ENCODE results near the gene GPD2.

DNA sequence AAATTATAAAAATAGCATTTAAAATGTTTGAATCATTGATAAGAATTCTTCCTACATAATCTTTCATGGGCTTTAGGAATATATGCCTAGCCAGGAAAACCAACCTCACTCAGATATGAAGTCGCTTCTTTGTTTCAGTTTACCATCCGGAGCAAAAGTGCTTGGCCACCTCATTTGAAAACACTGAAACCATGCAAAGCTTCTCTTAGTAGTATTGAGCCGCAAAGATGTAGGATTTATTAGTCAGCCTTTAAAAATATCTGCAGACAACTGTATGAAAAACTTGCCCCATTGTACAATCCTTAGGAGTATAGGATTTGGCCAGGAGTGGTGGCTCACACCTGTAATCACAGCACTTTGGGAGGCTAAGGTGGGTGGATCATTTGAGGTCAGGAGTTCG, 24.3 kb upstream of the GPD2 start:
- no peak for TF ChIP-seq POLR2A (IDR thresholded peaks at IDR 0.05)
- TF ChIP-seq, protein P1, sequence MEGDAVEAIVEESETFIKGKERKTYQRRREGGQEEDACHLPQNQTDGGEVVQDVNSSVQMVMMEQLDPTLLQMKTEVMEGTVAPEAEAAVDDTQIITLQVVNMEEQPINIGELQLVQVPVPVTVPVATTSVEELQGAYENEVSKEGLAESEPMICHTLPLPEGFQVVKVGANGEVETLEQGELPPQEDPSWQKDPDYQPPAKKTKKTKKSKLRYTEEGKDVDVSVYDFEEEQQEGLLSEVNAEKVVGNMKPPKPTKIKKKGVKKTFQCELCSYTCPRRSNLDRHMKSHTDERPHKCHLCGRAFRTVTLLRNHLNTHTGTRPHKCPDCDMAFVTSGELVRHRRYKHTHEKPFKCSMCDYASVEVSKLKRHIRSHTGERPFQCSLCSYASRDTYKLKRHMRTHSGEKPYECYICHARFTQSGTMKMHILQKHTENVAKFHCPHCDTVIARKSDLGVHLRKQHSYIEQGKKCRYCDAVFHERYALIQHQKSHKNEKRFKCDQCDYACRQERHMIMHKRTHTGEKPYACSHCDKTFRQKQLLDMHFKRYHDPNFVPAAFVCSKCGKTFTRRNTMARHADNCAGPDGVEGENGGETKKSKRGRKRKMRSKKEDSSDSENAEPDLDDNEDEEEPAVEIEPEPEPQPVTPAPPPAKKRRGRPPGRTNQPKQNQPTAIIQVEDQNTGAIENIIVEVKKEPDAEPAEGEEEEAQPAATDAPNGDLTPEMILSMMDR (IDR thresholded peaks at IDR 0.05): no peak
